ENCODE results near the gene CUL7.

Gene CUL7

GRCh38 chr6:43076464-43077332 is 23.0 kb upstream of the CUL7 start:
- DNase-seq = peak; percentile 82

GRCh38 chr6:43075670-43076463 is 22.2 kb upstream of the CUL7 start, which contains the start of gene PTK7:
Gene PTK7 (plus strand): TSS chr6:43076314. CDS start chr6:43076489, 175 bp downstream.
- DNase-seq = peak; percentile 94

- DNase-seq = no peak
Measured at GRCh38 chr6:43074847-43075669, 21.4 kb upstream of the CUL7 start.

DNA sequence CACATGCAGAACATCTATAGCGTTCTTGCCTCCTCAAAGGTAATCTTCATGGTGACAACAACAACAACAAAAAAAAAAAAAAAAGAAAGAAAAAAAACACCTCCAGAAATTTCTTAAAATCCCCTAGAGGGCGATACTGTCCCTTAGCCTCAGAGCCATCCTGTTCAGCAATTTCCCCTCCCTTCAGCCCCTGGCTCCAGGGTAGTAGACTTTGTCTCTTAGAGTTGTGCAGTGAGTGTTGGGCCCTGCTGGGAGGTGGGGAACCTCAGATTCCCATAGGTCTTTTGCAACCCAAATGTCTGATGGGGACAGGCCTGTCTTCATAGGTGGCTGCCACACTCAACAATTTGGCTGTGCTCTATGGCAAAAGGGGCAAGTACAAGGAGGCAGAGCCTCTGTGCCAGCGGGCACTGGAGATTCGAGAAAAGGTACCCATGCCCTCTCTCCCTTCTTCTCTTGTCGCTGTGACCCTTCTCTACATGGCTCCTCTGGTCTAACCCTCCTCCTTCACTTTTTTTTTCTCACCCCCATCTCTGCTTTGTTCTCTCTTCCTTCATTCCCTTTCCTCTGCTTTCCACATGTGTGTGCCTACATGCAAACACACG is 16.5 kb upstream of the CUL7 start:
- peak; percentile 68 for DNase-seq

- no peak for DNase-seq
Measured at GRCh38 chr6:43062818-43063217, 9.2 kb upstream of the CUL7 start.

DNA sequence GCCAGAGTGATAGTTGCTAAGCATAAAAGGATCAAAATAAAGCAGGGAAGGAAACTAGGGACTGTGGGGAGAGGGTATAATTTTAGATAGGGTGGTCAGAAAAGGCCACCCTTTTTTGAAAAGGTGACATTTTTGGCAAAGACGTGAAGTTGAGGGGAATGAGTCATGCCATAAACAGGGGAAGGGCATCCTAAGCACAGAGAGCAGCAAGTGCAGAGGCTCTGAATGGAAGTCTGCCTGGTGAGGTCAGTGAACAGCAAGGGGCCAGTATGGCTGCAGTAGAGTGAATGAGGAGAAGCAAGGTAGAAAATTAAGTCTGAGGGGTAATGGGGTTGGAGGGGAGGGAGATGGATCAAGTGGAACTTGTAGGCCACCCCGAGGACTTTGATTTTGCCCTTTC is 8.2 kb upstream of the CUL7 start:
- no peak for DNase-seq

GRCh38 chr6:43060755-43061633 is 7.3 kb upstream of the CUL7 start:
- no peak for DNase-seq

GRCh38 chr6:43060034-43060754 is 6.5 kb upstream of the CUL7 start:
- no peak for DNase-seq

GRCh38 chr6:43059168-43060033 is 5.8 kb upstream of the CUL7 start, which contains the start of the genes KLC4 and MRPL2:
Gene KLC4 (plus strand): TSS chr6:43059631. CDS start chr6:43061336, 1,705 bp downstream.
Gene MRPL2 (minus strand): TSS chr6:43059434. CDS start chr6:43059381, 53 bp downstream.
- DNase-seq = peak; percentile 99

- no peak for DNase-seq
Measured at GRCh38 chr6:43058531-43058930, 4.9 kb upstream of the CUL7 start.

DNA sequence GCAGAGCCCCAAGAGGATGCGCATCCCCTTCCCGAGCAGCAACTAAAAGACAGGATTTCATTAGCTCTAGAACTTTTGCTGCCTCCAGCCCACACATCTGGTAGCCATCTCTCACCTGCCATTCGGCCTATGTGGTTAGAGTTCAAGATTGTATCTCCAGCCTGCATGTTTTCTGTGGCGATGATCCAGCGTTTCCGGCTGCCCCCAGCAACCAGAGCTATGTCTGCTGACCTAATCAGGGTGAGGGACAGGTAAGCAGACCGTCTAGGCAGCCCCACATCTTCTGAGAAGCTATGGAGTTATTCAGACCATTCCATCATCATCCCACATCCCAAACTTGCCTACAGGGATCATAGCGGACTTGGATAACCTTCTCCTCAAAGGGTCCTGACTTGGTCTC is 2.3 kb upstream of the CUL7 start:
- DNase-seq = peak; percentile 77

DNA sequence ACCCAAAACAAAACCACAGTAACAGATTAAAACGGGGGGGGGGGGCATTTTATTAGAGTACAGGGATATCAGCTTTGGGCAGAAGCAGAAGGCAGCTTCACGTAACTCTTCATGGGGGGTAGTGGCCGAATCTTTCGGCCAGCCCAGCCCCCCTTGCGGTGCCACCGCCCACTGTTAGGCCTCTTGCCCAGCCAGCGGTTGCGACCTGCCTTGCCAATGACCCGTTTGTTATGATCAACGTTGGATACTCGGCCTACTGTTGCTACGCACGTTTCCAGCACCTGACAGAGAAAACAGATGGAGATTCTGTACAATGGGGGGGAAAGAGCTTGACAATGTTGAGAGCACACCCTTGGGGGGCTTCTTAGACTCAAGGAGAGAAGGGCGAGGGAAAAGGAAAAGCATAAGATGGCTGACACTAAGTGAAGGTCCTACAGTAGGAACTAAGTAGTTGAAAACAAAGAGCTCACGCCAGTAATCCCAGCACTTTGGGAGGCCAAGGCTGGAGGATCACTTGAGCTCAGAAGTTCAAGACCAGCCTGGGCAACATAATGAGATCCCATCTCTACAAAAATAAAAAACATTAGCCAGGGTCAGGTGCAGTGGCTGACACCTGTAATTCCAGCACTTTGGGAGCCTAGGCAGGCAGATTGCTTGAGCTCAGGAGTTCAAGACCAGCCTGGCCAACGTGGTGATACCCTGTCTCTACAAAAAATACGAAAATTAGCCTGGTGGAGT is 724 bp upstream of the CUL7 start:
- no peak for DNase-seq

GRCh38 chr6:43052842-43053544 is 658 bp downstream of the CUL7 start:
- peak; percentile 69 for DNase-seq

GRCh38 chr6:43052225-43052841 is 1.3 kb downstream of the CUL7 start:
- no peak for DNase-seq

- no peak for DNase-seq
Measured at GRCh38 chr6:43050981-43051380, 2.7 kb downstream of the CUL7 start.

GRCh38 chr6:43047998-43048397 is 5.7 kb downstream of the CUL7 start:
- no peak for DNase-seq

DNA sequence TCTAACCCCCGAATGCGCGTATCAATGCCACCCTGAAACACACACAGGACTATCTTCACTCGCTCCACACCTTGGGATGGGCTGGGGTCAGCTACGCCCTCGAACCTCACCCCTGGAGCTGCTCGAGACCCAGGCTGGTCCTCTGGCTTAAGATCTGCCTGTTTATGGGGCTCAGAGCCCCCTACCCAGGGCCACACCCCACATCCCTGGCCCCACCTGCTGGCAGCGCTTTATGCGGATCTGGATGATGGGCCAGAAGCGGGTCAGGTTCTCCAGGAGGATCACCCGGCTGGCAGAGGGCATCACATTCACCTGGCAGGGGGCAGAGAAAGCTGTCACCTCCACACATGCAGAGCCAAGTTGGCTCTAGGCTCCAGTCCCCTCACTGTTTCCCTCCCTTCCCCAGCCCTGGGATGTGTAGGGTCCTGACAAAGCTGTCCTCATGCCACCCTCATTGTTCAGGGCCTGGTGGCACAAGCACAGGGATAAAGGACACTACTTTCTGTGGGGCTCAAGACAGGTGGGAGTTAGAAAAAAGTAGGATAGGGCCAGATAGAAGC is 8.2 kb downstream of the CUL7 start:
- DNase-seq = no peak
